OCI-LY1 (cell line): ENCODE measurements around the gene PRR5L.

Experiments used
- H2AFZ ChIP-seq: fragments of 200-600 bp; sonication (generic), shearing (Covaris generic); 2 replicates; pipeline ENCODE4 v1.6.0; 2014; ENCODE audit warnings: antibody characterized with exemption, mild to moderate bottlenecking, low read length
- H3F3A ChIP-seq: fragments of 200-600 bp; sonication (generic), shearing (Covaris generic); 2 replicates; pipeline ENCODE4 v1.6.0; 2014; ENCODE audit warnings: mild to moderate bottlenecking, antibody characterized with exemption, low read length, moderate library complexity; ENCODE audit not compliant: insufficient read depth
- H3K27ac ChIP-seq: fragments of 200-600 bp; sonication (generic); 2 replicates; pipeline ENCODE4 v1.5.1; 2014; ENCODE audit warnings: low read length, mixed run types, mild to moderate bottlenecking, low read depth; ENCODE audit not compliant: poor library complexity, severe bottlenecking
- H3K27me3 ChIP-seq: fragments of 200-600 bp; sonication (generic); 2 replicates; pipeline ENCODE4 v1.6.0; 2014; ENCODE audit warnings: antibody characterized with exemption, mild to moderate bottlenecking, low read length, moderate library complexity; ENCODE audit not compliant: insufficient read depth
- H3K36me3 ChIP-seq: fragments of 200-600 bp; sonication (generic); 2 replicates; pipeline ENCODE4 v1.6.1; 2014; ENCODE audit warnings: mild to moderate bottlenecking, antibody characterized with exemption, low read length, moderate library complexity, mixed read lengths; ENCODE audit not compliant: insufficient read depth
- H3K4me1 ChIP-seq: fragments of 200-600 bp; sonication (generic); 2 replicates; pipeline ENCODE4 v1.5.1; 2014; ENCODE audit warnings: mild to moderate bottlenecking, low read length, moderate library complexity; ENCODE audit not compliant: insufficient read depth, severe bottlenecking
- H3K4me2 ChIP-seq: fragments of 200-600 bp; sonication (generic), shearing (Covaris generic); 2 replicates; pipeline ENCODE4 v1.6.1; 2014; ENCODE audit warnings: low read length
- H3K4me3 ChIP-seq: fragments of 200-600 bp; sonication (generic); 2 replicates; pipeline ENCODE4 v1.5.1; 2014; ENCODE audit warnings: low read length, low read depth, mild to moderate bottlenecking, mixed read lengths; ENCODE audit not compliant: poor library complexity, severe bottlenecking
- H3K79me2 ChIP-seq: fragments of 200-600 bp; shearing (Covaris generic); 2 replicates; pipeline ENCODE4 v1.6.1; 2016; ENCODE audit warnings: mixed run types, low read length, mixed read lengths; ENCODE audit not compliant: insufficient read depth
- H3K9ac ChIP-seq: fragments of 200-600 bp; sonication (generic), shearing (Covaris generic); 2 replicates; pipeline ENCODE4 v1.6.1; 2014; ENCODE audit warnings: mild to moderate bottlenecking, low read length, mixed read lengths
- H3K9me2 ChIP-seq: fragments of 200-600 bp; sonication (generic), shearing (Covaris generic); 2 replicates; pipeline ENCODE4 v1.6.1; 2014; ENCODE audit warnings: low read depth, mild to moderate bottlenecking, low read length, mixed read lengths
- H3K9me3 ChIP-seq: fragments of 200-600 bp; shearing (Covaris generic); 2 replicates; pipeline ENCODE4 v1.6.1; 2014; ENCODE audit warnings: low read length, mixed read lengths
- H4K20me1 ChIP-seq: fragments of 200-600 bp; sonication (generic), shearing (Covaris generic); 2 replicates; pipeline ENCODE4 v1.6.0; 2016; ENCODE audit warnings: mild to moderate bottlenecking, low read length; ENCODE audit not compliant: insufficient read depth
- CTCF ChIP-seq: fragments of 200-600 bp; sonication (generic), shearing (Covaris generic); IDR thresholded peaks from 2 replicates; pipeline ENCODE4 v1.5.1; 2017; ENCODE audit warnings: mild to moderate bottlenecking, antibody characterized with exemption, low read length, moderate library complexity, mixed read lengths
- EZH2 ChIP-seq: fragments of 200-600 bp; sonication (generic), shearing (Covaris generic); IDR thresholded peaks from 2 replicates; pipeline ENCODE4 v1.8.0; 2017; ENCODE audit warnings: borderline replicate concordance, mixed run types, mild to moderate bottlenecking, antibody characterized with exemption, low read length, moderate library complexity, mixed read lengths

The PRR5L gene

DNA sequence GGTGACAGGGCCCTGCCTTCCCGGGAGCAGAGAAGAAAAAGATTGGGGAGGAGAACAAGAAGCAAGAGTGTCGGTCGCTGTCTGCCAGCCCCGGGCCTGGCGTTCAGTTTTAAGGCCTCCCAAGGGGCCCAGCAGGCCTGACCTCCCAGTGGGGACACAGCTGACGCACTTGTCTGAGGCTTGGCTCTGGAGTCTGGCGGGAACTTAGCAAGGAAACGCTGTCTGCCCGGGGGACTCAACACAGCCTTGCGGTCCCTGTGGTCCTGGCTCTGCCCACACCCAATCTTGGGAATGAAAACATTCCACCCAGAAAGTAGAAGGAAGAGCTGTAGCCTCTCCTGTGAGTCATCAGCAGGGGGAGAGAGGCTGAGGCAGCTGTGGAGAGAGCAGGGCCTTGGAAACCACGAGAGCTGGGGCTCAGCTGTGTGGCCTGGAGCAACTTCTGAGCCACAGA, 159.6 kb downstream of the PRR5L start:
- Histone ChIP-seq H4K20me1 (no peaks in the 10 kb centered on the region), H3K79me2 (no peaks in the 10 kb centered on the region), H2AFZ (no peak overlapping the region), H3K9ac (no peak overlapping the region), H3K36me3 (no peaks in the 10 kb centered on the region), H3K4me2 (no peak overlapping the region), H3K9me3 (no peaks in the 10 kb centered on the region), H3K27ac (no peak overlapping the region), H3F3A (no peaks in the 10 kb centered on the region), H3K4me3 (no peak overlapping the region), H3K27me3 (no peaks in the 10 kb centered on the region; the same call in 1 of the 2 replicates), H3K9me2 (no peaks in the 10 kb centered on the region), H3K4me1 (no peaks in the 10 kb centered on the region)
- TF ChIP-seq EZH2 (no peak), CTCF (no peak)

- no peak overlapping the region for H2AFZ ChIP-seq
- H3K36me3 ChIP-seq = no peaks in the 10 kb centered on the region
- no peak overlapping the region for H3K4me2 ChIP-seq
- no peak overlapping the region for H3K4me3 ChIP-seq
- H3K9me3 ChIP-seq = no peaks in the 10 kb centered on the region
- no peaks in the 10 kb centered on the region for H3K9me2 ChIP-seq
- H3K27me3 ChIP-seq = peaks cover 4% of the 10 kb centered on the region; the same call in 1 of the 2 replicates
- no peaks in the 10 kb centered on the region for H3F3A ChIP-seq
- H3K79me2 ChIP-seq = no peaks in the 10 kb centered on the region
- H3K27ac ChIP-seq = no peak overlapping the region
- H4K20me1 ChIP-seq = no peaks in the 10 kb centered on the region
- TF ChIP-seq CTCF = no peak
- no peak for TF ChIP-seq EZH2
- H3K4me1 ChIP-seq = no peaks in the 10 kb centered on the region
- no peak overlapping the region for H3K9ac ChIP-seq
Measured at GRCh38 chr11:36456156-36456555, 160.1 kb downstream of the PRR5L start.

GRCh38 chr11:36458129-36458915, 162.2 kb downstream of the PRR5L start:
- no peaks in the 10 kb centered on the region for H3K9me2 ChIP-seq
- no peak overlapping the region for H3K27ac ChIP-seq
- no peaks in the 10 kb centered on the region for H3K4me1 ChIP-seq
- H3K4me2 ChIP-seq = no peak overlapping the region
- H2AFZ ChIP-seq = no peak overlapping the region
- TF ChIP-seq EZH2 = no peak
- no peak for TF ChIP-seq CTCF
- H4K20me1 ChIP-seq = no peaks in the 10 kb centered on the region
- no peak overlapping the region for H3K9ac ChIP-seq
- H3K36me3 ChIP-seq = no peaks in the 10 kb centered on the region
- H3F3A ChIP-seq = no peaks in the 10 kb centered on the region
- H3K79me2 ChIP-seq = no peaks in the 10 kb centered on the region
- no peak overlapping the region for H3K4me3 ChIP-seq
- H3K27me3 ChIP-seq = peaks cover 4% of the 10 kb centered on the region; the same call in 1 of the 2 replicates
- no peaks in the 10 kb centered on the region for H3K9me3 ChIP-seq
